ENCODE data around the gene WDR44. TPM values are rescaled to one million over a fixed set of nuclear protein-coding genes. Genes with fewer than 3 reads are reported as not detected.
A peak's percentile ranks its signal among the peaks of the same experiment; 100 is the strongest.

Gene WDR44
- total and polyA plus RNA-seq, 10 of the 15 experiments (the other 5 are each of a cell fraction or from before 2014, with no cell fraction given): 3.4 to 14.0 (median 11.6) TPM

GRCh38 chrX:118355225-118355920, 9.5 kb downstream of the WDR44 start:
- SMC1A ChIA-PET (ENCODE audit: uncharacterized antibody, unreplicated experiment): interaction anchor here (1.1 to 1.5 kb wide), 2 partner anchors 10 to 17 kb away, joined by 4 to 6 read pairs; no protein-coding TSS in a partner anchor
- WGBS (ENCODE audit: insufficient coverage, insufficient replicate concordance, low lambda C conversion rate, missing lambda C conversion rate): 58% methylated on average over 2 of the region's 2 CpGs
- Histone ChIP-seq H3K27ac (ENCODE audit: control insufficient read depth, insufficient read depth) (no peak overlapping the region), H3K4me2 (ENCODE audit: control insufficient read depth, insufficient read depth) (0 out of 2 replicates have a peak overlapping the region, but pooled peaks have one; percentile 22), H3K4me1 (ENCODE audit: control insufficient read depth, insufficient read depth, low read length) (no peaks in the 10 kb centered on the region; the same call in 1 of the 2 replicates), H3K27me3 (replicated peaks in 1 of 2; ENCODE audit: control insufficient read depth in 2 of 2, insufficient read depth in 2 of 2, low read length in 1 of 2) (no peaks in the 10 kb centered on the region), H3K36me3 (ENCODE audit: control insufficient read depth in 2 of 2, insufficient read depth in 2 of 2, low read length in 1 of 2) (no peaks in the 10 kb centered on the region), H3K9ac (ENCODE audit: control insufficient read depth, insufficient read depth, low read length) (no peak overlapping the region), H2AFZ (ENCODE audit: control insufficient read depth, low read depth, low read length) (no peak overlapping the region), H4K20me1 (ENCODE audit: control insufficient read depth, insufficient read depth) (no peaks in the 10 kb centered on the region), H3K79me2 (ENCODE audit: control insufficient read depth, insufficient read depth, low read length) (peaks cover 29% of the 10 kb centered on the region), H3K9me3 (replicated peaks; ENCODE audit: control insufficient read depth, insufficient read depth, low read length) (no peaks in the 10 kb centered on the region), H3K4me3 (no peak overlapping the region)
- FAIRE-seq (no peak), DNase-seq (ENCODE audit: low read depth, low spot score) (no peak), ATAC-seq (peak; percentile 10; the same call in 2 of the 3 replicates)
- RAD21 ChIA-PET (ENCODE audit: unreplicated experiment): no interaction called here
- POLR2A ChIA-PET: interaction anchor here (1.3 to 2.0 kb wide), 2 partner anchors 10 to 26 kb away, joined by 3 to 9 read pairs; partner anchors contain the start of gene WDR44
- intact Hi-C loops (cut with micrococcal nuclease; ENCODE audit: unreplicated experiment): no loop called here
- in situ Hi-C loops (cut with MboI): no loop called here
- BruUV-seq (replicated peaks): no TSS peak
- TF ChIP-seq, protein P1, sequence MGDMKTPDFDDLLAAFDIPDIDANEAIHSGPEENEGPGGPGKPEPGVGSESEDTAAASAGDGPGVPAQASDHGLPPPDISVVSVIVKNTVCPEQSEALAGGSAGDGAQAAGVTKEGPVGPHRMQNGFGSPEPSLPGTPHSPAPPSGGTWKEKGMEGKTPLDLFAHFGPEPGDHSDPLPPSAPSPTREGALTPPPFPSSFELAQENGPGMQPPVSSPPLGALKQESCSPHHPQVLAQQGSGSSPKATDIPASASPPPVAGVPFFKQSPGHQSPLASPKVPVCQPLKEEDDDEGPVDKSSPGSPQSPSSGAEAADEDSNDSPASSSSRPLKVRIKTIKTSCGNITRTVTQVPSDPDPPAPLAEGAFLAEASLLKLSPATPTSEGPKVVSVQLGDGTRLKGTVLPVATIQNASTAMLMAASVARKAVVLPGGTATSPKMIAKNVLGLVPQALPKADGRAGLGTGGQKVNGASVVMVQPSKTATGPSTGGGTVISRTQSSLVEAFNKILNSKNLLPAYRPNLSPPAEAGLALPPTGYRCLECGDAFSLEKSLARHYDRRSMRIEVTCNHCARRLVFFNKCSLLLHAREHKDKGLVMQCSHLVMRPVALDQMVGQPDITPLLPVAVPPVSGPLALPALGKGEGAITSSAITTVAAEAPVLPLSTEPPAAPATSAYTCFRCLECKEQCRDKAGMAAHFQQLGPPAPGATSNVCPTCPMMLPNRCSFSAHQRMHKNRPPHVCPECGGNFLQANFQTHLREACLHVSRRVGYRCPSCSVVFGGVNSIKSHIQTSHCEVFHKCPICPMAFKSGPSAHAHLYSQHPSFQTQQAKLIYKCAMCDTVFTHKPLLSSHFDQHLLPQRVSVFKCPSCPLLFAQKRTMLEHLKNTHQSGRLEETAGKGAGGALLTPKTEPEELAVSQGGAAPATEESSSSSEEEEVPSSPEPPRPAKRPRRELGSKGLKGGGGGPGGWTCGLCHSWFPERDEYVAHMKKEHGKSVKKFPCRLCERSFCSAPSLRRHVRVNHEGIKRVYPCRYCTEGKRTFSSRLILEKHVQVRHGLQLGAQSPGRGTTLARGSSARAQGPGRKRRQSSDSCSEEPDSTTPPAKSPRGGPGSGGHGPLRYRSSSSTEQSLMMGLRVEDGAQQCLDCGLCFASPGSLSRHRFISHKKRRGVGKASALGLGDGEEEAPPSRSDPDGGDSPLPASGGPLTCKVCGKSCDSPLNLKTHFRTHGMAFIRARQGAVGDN (IDR thresholded peaks at IDR 0.05): no peak
- CTCF ChIA-PET: interaction anchor here (0.7 to 1.2 kb wide), 2 partner anchors 9 to 337 kb away, joined by 3 to 5 read pairs; no protein-coding TSS in a partner anchor

Data from GM12878 (cell line).